Measurements from ENCODE around the gene SFRP5. TPM values are rescaled to one million over a fixed set of nuclear protein-coding genes. Genes with fewer than 3 reads are reported as not detected.

SFRP5 gene
- total and polyA plus RNA-seq, 2 donors (not counting 3 experiments of a cell fraction or from before 2014, with no cell fraction given), result not detected

GRCh38 chr10:97798958-97799610, 27.3 kb upstream of the SFRP5 start:
- Histone ChIP-seq H3K4me1 (ENCODE audit: control insufficient read depth, extremely low read depth, insufficient read depth, low read length) (no peaks in the 10 kb centered on the region), H3K4me2 (ENCODE audit: insufficient read depth, low read length) (no peak overlapping the region), H2AFZ (ENCODE audit: low read depth, low read length) (no peak overlapping the region), H3K27me3 (ENCODE audit: control insufficient read depth in 2 of 2, insufficient read depth in 2 of 2, low read length in 2 of 2) (peaks cover 0 to 3% of the 10 kb centered on the region in 2 experiments), H3K9me3 (replicated peaks; ENCODE audit: control insufficient read depth, insufficient read depth, low read length) (no peaks in the 10 kb centered on the region), H3K27ac (ENCODE audit: insufficient read depth, low read depth, low read length) (no peak overlapping the region), H3K9ac (replicated peaks; ENCODE audit: extremely low read depth, insufficient read depth, low read length) (no peak overlapping the region), H4K20me1 (replicated peaks; ENCODE audit: control insufficient read depth, extremely low read depth, insufficient read depth, low read length) (no peaks in the 10 kb centered on the region), H3K79me2 (ENCODE audit: control insufficient read depth, insufficient read depth, low read length) (no peaks in the 10 kb centered on the region), H3K36me3 (ENCODE audit: control insufficient read depth in 2 of 2, extremely low read depth in 1 of 2, insufficient read depth in 2 of 2, low read length in 2 of 2) (no peaks in the 10 kb centered on the region), H3K9me1 (replicated peaks; ENCODE audit: control insufficient read depth, extremely low read depth, insufficient read depth, low read length) (no peaks in the 10 kb centered on the region), H3K4me3 (replicated peaks in 1 of 3; ENCODE audit: insufficient read depth in 1 of 3, low read depth in 1 of 3, low read length in 3 of 3) (no peak overlapping the region)
- ChIA-PET CTCF (interaction anchor here (1.4 kb wide), 1 partner anchor 70 kb away, joined by 5 read pairs; no protein-coding TSS in a partner anchor), POLR2A (no interaction called here)
- DNase-seq (ENCODE audit: low read depth, low spot score) (no peak), FAIRE-seq (no peak)
- dilution Hi-C loops (cut with MboI; ENCODE audit: extremely low pct_ligation_motif_present, low sequenced_read_pairs), result no loop called here
- TF ChIP-seq MYC (IDR thresholded peaks at IDR 0.05; ENCODE audit: low read depth, low read length), result no peak
- no peak for TF ChIP-seq CTCF (IDR thresholded peaks at IDR 0.05; ENCODE audit: extremely low read depth in 1 of 2, insufficient read depth in 1 of 2, low read depth in 1 of 2, low read length in 2 of 2)
- TF ChIP-seq, protein P1, sequence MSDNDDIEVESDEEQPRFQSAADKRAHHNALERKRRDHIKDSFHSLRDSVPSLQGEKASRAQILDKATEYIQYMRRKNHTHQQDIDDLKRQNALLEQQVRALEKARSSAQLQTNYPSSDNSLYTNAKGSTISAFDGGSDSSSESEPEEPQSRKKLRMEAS (IDR thresholded peaks at IDR 0.05; ENCODE audit: insufficient read depth, insufficient read length), result no peak
- TF ChIP-seq FOS (IDR thresholded peaks at IDR 0.05; ENCODE audit: borderline replicate concordance, insufficient read depth, low read length), result no peak
- no peak for TF ChIP-seq POLR2AphosphoS5 (IDR thresholded peaks at IDR 0.05; ENCODE audit: insufficient read depth, low read depth, low read length)
- no peak for TF ChIP-seq EZH2 (IDR thresholded peaks at IDR 0.05; ENCODE audit: borderline replicate concordance, low read depth, low read length, severe bottlenecking)
- TF ChIP-seq GATA2 (IDR thresholded peaks at IDR 0.05; ENCODE audit: insufficient read depth, insufficient read length, low read depth, low read length), result no peak
- TF ChIP-seq JUN (IDR thresholded peaks at IDR 0.05; ENCODE audit: borderline replicate concordance, insufficient read depth, insufficient read length, low read depth), result no peak
- no peak for TF ChIP-seq POLR2A (IDR thresholded peaks at IDR 0.05; ENCODE audit: low read depth, low read length)
- no TSS peak for BruUV-seq (replicated peaks)
- intact Hi-C loops (cut with micrococcal nuclease), result no loop called here

All from endothelial cell of umbilical vein (primary cell).